ENCODE measurements around the gene LARP6.
"Not testable (repeated sequence)": the region's sequence is repeated elsewhere in the genome, so short reads cannot be mapped to it uniquely, and the experiment has no call there.

LARP6 gene

DNA sequence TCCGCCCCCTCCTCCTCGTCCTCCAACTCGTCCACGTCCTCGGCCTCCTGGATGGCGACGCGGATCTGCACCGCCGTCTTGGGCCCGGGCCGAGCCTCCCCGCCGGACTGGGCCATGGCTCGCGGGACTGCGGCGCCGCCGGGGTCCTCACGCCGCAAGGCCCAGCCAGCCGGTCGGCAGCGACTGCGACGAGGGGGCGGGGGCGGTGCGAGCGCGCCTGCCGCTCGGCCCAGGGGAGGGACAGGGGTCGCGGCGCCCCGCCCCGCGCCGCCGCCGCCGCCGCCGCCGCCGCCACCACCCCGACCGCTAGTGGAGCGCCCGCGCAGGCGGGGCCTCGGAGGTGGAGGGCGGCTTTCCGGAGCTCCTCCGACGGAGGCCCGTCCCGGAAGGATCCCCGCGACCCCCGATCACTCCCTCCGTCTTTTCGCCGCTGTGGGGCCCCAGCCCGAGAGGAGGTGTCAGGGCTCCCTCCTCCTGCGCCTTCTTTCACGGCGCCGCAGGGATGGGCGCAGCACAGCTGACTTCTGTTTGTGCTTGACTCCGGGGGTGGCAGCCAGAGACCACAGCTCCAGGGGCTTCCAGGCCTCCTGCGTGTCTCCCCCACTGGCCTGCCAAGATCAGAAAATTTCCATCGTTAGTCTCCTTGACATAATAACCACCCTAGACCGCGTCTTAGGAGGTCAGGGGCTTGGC, at the start of gene LARP6:
TSS of gene LARP6 (minus strand) at position 185 of the 693 bp plus-strand sequence. CDS start at position 116, 69 bp downstream.
- peak; percentile 38 to 58 for DNase-seq

DNA sequence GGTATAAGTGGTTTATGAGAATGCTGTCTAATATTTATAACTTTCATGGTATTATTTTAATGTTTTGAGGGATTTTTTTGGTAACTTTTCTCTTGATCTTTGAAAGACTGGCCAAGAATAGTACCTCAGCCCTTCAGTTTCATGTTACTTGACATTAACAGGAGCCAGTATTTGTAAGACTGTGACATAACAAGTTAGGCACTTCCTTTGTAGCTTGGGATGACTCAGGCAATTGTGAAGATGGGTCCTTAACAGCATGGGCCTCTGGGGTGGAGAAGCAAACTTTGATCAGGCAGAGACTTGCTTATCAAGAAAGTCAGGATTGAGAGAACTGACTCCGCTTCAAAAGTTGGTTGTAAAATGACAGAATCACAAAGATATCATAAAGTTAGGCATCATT, 48.1 kb upstream of the LARP6 start:
- DNase-seq: no peak

DNA sequence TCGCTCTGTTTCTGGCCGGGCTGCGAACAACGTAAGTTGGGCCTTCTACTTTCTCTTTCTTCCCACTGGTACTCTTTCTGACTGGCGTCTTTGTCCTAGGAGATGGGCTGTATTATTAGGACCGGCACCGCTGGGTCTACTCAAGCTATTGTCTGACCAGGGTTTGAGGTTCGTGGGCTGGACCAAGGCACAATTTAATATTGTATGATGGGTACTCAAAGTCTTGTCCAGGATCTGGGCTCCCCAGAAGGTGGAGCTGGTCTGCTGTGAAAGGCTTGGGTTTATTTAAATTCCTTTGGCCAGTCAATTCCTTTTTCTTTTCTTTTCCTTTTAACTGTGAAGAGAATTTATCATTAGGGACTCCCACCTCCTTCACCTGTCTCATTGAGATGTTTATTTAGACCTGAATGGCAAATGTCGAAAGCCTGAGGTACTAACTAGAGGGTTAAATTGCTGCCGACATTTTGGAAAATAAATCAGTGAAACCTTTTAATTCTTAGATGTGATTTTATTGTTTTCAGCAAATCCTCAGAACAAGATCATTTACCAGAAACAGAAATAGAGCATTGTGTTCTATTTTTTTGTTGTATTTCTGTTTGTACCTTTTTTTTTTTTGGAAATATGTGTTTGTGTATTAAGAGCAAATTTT, 39.1 kb upstream of the LARP6 start:
- peak in 1 of 2 experiments; percentile 78 for DNase-seq

DNA sequence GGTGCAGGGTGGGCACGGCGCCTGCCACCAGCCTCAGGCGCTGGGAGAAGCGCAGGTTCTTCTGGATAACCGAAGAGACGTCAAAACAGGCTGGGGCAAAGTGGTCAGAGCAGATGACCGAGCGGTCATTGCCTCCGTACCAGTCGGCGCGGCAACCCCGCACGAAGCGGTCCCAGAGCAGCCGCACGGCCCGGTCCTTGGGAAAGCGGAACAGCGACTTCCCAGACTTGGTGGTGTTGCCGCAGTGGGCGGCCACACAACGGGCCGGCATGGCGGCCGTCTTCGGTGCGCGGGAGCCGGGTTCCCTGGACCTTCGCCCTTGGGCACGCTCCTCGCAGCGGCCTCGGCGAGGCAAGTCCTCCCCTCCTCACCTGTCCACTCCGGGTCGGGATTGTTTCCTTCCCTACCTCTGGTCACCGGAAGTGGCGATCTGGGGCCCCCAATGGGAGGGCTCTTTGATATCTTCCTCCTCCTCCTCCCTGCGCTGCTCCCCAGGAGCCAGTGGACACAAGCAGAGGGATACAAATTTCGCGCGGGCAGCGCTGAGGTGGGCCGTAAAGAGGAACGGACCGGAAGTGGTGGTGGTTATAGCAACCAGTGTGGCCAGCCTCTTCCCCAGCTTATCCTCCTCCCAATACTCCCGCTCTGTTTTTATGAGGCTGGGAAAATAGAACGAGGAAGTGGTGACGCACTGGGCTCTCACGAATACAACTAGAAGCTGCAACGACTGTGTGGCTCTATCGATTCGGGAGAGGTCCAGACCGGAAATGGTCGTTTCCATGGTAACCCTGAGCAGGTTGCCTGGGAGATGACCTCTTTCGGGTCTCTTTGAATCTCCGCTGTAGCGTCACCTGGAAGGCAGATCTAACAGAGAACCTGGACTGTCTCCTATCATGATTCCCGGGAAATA, 38.3 kb upstream of the LARP6 start, which contains the start of the genes LRRC49 and THAP10:
TSS of gene LRRC49 (plus strand) at position 825 of the 910 bp plus-strand sequence. CDS start at position 894, 69 bp downstream.
TSS of gene THAP10 (minus strand) at position 432 of the 910 bp plus-strand sequence. CDS start at position 271, 161 bp downstream.
- peak; percentile 98 to 99 for DNase-seq

DNA sequence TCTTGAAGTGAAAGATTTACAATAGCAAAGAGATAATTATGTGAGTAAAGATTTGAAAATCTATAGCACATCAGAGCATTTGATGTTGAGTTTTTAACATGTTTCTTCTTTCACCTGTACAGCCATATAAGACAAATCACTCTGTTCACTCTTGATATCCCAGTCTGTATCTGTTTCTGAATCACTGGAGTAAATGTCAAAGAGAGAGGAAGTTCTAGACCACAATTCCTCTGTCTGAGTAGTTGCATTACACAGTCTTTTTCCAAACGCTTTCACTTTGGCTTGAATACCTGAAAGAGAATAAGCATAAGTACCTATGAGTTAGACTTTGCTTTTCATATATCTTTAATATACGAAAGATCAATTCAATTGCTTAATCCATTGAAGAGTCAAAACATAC, 28.4 kb upstream of the LARP6 start:
- no peak for DNase-seq

DNA sequence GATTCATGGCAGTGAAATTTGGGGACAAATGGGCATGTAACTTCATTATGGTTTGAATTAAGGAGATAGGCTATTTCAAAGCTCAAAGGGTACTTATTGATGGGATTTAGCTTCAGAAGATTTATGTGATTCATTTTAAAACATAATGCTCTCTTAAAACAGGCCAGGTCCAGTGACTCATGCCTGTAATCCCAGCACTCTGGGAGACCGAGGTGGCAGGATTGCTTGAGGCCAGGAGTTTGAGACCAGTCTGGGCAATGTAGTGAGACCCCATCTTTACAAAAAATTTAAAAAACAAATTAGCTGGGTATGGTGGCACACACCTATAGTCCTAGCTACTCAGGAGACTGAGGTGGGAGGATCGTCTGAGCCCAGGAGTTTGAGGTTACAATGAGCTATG, 26.8 kb upstream of the LARP6 start:
- no peak for DNase-seq

DNA sequence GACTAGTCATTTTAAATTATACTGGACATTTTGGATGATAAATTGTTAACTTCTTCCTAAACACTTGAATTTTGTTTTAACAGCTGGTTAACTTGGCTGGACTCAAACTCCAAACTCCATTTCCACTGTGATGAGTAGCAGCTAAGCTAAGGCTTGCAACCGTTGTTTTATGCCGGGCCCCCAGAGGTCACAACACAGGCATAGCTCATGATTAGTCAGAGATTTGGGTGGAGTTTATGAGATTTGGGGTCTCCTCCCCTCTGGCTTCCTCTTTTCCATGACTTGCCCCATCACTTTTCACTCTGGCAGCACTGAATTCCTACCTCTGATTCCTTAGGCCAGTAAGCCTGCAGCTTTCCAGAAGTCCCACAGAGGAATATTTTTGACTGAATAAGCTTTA, 25.4 kb upstream of the LARP6 start:
- no peak for DNase-seq

DNA sequence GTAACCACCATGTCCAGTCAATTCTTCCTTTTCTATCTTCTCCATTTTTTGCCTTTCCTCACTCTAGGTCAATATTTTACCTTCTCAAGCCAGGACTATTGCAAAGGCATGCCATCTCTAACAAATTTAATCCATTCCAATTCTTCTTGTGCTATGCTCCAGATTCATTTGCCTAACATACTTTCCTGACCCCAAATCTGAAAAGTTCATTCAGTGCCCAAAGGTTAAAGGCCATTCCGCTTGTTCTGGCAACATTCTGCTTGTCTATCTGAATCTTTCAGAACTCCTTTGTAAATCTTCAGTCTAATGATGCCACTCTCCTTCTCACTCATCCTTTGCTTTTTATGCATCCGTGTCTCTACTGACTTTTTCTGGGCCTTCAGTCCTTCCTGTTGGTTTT, 22.7 kb upstream of the LARP6 start:
- DNase-seq: no peak

DNA sequence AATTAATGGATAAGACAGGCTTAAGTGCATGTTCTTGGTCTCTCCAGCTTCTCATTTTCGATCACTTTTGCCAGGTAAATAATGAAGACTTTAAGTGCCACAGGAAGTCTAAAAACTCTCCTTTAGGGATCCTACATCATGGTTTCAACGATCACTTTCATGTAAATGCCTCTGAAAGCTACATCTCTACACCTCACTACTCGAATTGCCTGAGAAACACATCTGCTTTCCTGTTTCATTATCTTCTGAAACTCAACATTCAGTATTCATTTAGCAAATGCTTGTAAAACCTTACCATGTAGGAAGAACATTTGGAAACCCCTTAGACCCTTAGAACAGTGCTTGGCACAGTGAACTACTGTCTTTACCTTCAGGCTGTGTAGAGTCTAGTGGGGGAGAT, 22.1 kb upstream of the LARP6 start:
- DNase-seq: no peak

DNA sequence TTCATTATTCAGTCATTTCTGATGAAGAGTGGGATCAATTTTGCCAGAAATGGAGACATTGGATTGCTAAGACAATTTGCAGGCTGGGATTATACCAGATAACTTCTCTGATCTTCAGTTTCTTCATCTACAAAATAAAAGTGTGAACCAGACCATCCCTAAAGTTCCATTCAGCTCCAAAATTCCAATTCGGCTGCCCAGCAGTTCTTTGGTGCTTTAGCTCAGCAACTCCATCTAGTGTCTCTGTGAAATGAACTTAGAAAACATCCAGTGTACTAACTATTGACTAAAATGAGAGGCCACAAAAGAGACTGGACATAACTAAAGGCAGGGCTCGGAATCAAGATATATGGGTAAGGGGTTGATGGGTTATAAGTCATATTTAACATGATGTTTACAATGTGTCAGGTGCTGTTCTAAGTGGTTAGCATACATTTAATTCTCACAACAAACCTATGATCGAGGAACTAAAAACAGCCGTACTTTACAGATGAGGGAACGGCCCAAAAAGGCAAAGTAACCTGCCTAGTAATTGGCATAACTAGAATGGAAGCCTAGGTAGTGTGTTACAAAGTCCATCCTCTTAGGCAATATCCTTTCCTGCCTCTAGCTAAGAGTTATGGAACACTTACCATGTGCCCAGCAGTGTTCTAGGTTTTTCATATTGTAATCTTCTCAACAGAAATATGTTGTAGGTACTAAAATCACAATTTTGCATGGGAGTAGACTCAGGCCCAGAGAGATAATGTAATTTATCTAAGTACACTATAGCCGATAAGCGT, 21.2 kb upstream of the LARP6 start:
- peak in 1 of 2 experiments; percentile 8 for DNase-seq

DNA sequence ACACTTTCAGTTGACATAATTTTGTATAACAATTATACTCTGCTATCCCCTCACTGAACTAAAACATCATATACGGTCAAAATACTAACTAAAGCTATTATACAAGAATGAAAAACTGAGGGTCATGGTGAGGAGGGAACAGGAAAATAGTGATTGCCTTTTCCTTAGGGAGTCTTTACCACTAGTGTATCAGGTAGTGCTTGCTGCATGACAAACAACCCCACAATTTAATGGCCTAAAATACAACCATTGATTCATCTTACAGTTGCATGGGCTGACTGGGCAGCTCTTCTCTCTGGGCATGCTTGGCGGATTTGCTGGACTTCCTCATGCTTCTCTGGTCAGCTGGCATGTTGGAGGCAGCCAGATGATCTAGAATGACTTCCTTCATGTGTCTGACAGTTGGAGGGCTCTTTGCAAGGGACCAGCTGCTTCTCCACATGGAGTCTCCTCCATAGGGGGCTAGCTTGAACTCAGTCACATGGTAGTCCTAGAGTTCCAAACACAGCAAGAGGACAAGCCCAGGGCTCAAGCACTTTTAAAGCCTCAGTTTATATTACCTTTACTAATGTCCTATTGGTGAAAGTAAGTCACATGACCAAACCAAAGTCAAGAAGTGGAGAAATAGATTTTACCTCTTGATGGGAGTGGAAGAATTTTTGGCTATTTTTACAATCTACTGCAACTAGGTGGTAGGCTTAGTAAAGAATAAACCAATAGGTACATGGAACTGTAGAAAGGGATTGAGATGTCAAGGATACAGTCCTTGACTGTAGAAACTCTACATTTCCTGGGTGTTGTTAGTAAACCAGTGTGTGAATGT, 19.5 kb upstream of the LARP6 start:
- DNase-seq: peak in 1 of 2 experiments; percentile 15

DNA sequence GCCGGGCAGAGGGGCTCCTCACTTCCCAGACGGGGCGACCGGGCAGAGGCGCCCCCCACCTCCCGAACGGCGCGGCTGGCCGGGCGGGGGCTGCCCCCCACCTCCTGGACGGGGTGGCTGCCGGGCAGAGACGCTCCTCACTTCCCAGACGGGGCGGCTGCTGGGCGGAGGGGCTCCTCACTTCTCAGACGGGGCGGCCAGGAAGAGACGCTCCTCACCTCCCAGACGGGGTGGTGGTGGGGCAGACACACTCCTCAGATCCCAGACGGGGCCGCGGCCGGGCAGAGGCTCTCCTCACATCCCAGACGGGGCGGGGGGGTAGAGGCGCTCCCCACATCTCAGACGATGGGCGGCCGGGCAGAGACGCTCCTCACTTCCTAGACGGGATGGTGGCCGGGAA, 17.5 kb upstream of the LARP6 start:
- DNase-seq: not testable (repeated sequence)

DNA sequence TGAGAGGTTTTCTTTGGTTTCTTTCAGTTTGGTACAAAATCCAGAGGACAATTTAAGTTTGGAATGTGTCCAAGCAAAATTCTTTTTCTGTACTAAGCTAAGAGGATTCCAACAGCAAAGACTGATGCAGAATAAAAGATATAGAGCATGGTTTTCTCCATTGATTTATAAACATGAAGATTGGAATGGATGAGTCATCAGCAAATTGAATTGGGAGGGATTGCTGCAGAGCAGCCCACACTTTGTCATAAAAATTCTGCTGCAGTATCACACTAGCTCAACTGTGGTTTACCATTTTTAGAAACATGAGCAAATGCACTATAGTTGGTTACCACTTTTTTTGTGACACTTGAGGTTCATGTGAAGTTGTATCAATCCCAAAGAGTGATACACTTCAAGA, 16.1 kb upstream of the LARP6 start:
- DNase-seq: no peak

DNA sequence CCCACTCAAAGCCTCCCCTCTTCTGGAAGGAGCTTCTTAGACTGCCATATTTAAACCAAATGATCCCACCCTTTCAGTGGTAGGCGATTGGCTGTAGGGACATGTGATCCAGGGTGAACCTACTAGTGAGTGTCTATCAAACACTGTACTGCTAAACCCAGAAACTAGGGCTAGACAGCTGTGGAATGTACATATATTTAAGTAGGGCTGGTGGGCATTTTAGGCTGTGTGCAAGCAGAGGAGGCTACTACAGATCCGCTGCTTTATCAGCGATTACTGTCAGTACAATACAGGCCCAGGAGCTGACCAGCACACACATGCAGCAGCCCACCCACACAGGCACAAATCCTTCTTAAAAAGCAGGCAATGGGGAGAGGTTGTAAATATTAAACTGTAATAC, 15.4 kb upstream of the LARP6 start:
- peak in 1 of 2 experiments; percentile 31 for DNase-seq

DNA sequence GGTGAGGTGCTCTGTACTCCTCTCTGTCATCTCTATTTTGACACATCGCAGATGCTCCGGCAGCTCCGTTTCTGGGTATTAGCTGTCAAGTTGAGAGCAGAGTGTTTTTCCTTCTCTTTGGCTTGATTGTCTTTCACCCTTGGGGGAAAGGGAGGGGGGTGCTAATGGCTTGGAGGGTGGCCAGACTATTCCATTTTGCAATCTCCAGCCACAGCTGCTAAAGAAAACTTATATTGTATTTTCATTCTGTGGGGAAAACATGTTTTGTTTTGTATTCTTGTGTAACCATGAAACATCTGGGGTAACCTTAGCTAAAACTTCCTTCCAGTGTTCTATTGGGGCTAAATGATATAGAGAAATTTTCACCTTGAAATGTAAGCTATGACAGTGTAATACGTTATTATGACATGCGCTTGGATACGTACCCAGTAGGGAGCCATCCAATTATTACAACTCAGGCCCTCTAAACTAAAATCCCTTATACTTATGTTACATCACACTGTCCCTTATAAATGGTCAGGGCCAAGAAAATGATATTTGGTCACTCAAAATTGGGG, 14.0 kb upstream of the LARP6 start:
- DNase-seq: no peak

DNA sequence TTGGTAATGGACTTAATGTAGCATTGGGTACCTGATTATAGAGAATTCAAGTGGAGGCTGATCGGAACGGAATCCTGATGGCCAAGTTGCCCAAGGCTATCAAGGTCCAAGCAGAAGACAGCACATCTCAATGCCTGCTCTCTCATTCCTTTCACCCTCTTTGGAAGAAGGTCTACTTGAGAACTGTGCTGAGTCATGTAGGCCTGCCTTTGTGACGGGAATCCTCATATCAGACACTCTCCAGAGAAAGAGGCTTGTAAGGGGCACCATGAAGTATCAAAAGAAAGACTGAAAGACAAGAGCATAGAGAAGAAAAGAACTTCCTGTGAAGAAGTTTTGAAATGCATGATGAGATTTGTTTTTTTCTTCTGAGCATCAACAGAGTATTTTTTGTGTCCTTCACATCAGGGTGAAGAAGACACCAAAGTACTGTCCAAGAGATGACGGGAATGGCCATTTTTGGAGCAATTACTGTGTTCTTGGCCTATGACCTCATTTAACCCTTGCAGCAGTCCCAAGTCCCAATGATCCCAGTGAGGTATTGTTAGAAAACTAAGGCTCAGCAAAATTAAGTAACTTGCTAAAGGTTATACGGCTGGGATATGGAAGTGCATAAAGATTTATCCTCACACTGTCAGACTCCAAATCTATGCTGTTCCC, 13.2 kb upstream of the LARP6 start:
- DNase-seq: no peak

DNA sequence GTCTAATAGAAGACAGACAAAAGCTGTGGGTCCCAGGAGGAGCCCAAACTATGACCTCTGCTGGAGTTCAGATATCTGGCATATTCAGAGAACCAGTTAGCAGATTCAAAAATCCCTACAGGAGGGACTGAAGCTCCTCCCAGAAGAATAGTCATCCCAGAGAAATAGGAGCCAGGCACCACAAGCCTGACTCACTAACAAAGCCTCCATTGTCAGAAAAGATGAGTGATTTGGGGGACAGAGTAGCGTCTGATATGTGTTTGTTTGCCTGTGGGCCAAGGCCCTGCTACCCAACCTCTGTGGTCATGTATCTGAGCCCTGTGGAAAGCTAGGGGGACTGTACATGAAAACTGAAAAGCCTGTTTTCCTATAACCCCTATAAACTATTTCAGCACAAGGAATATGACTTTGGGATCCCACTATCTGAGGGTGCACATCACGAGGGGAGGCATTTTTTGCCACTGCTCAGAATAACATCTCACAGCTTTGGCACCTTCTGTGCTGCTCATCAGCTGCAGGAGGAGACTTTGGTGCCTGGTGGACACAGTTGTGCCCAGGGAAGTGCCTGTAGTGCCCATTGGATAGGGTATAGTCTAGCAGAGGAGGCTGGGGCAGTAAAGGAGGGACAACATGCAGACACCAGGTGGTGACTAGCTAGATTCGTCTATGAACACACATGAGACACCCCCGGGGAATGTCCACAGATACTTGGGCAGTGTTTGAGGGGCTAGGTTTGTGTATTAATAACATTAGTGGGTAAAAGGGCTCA, 9.7 kb upstream of the LARP6 start:
- no peak for DNase-seq

DNA sequence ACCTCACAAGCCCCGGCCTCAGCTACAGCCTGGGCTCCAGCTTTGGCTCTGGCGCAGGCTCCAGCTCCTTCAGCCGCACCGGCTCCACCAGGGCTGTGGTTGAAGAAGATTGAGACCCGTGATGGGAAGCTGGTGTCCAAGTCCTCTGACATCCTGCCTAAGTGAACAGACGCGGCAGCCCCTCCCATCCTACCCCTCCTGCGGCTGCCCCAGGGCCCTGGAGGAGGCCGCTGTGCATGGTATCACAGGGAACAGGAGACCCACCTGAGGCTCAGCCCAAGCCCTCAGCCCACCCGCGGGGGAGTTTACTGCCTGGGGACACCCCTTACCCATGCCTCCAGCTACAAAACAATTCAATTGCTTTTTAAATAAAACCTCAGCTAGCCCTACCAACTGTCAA, 6.0 kb upstream of the LARP6 start:
- no peak for DNase-seq

DNA sequence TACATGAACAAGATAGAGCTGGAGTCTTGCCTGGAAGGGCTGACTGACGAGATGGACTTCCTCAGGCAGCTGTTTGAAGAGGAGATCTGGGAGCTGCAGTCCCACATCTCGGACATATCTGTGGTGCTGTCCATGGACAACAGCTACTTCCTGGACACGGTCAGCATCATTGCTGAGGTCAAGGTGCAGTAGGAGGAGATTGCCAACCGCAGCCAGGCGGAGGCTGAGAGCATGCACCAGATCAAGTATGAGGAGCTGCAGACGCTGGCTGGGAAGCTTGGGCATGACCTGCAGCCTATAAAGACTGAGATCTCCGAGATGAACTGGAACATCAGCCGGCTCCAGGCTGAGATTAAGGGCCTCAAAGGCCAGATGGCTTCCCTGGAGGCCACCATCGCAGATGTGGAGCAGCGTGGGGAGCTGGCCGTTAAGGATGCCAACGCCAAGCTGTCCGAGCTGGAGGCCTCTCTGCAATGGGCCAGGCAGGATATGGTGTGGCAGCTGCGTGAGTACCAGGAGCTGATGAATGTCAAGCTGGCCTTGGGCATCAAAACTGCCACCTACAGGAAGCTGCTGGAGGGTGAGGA, 5.5 kb upstream of the LARP6 start:
- no peak for DNase-seq
